ENCODE data around the gene BAHCC1.
A peak's percentile ranks its signal among the peaks of the same experiment; 100 is the strongest.

BAHCC1 gene

GRCh38 chr17:81368161-81369022, 26.9 kb upstream of the BAHCC1 start:
- no peak for DNase-seq

- DNase-seq = no peak
These were observed 25.0 kb upstream of the BAHCC1 start for GRCh38 chr17:81370294-81370693.

GRCh38 chr17:81371910-81372760, 23.1 kb upstream of the BAHCC1 start:
- DNase-seq = no peak

- DNase-seq = no peak
These were observed 21.6 kb upstream of the BAHCC1 start for GRCh38 chr17:81373536-81374160.

- DNase-seq = no peak
These were observed 20.4 kb upstream of the BAHCC1 start for GRCh38 chr17:81374890-81375289.

GRCh38 chr17:81376946-81377714, 18.1 kb upstream of the BAHCC1 start:
- no peak for DNase-seq

GRCh38 chr17:81378941-81379511, 16.2 kb upstream of the BAHCC1 start:
- no peak for DNase-seq

DNA sequence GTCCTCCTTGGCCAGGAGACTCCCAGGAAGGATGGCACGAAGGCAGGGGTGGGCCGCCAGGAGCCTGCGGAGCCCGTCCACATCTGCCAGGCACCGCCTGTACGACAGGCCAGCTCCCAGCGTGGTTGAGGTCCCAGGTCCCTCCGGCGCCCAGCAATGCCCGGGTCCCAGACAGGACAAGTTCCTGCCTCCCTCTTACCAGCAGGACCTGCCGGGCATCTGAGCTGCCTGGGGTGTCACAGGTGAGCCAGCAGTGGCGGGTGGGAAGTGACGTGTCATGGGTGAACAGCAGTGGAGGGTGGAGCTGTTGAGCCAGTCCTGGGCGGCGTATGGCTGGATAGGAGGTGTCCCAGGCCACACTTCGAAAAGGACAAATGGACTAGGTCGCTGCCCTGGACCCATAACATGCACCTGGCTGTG, 15.7 kb upstream of the BAHCC1 start:
- no peak for DNase-seq

- DNase-seq = no peak
These were observed 15.1 kb upstream of the BAHCC1 start for GRCh38 chr17:81380131-81380530.

DNA sequence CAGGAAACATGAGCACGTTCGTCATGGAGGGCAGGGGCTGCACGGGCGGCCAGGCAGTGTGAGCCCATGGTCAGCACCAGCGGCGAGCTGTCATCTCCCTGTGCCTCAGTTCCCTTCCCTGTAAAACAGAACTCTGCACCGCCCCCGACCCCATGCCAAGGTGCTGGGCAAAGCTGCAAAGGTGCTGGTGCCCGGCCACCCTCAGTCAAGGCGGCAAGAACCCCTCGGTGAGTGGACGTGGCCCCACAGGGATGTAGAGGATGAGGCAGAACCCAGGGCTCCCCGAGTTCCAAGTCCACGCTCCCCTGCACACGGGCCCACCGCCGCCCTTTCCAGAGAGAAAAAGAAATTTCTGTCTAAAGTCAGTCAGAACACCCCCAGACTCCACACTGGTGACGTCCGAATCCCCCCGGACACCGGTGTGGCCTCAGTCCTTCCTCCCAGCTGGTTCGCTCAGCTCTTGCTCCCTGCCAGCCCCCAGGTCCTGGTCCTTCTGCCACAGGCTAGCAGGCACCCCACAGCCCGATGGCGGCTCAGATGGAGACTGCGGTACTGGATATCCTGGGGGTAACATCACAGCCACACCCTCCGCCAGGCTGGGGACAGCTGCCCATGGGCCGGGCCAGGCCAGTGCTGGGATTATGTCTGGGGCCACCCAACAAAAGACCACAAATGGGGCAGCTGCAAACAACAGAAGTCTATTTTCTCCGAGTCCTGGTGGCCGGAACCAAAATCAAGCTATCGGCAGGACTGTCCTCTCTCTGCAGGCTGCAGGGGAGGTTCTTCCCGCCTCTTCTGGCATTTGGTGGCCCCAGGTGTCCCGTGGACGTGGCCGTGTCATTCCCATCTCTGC, 14.4 kb upstream of the BAHCC1 start:
- no peak for DNase-seq

DNA sequence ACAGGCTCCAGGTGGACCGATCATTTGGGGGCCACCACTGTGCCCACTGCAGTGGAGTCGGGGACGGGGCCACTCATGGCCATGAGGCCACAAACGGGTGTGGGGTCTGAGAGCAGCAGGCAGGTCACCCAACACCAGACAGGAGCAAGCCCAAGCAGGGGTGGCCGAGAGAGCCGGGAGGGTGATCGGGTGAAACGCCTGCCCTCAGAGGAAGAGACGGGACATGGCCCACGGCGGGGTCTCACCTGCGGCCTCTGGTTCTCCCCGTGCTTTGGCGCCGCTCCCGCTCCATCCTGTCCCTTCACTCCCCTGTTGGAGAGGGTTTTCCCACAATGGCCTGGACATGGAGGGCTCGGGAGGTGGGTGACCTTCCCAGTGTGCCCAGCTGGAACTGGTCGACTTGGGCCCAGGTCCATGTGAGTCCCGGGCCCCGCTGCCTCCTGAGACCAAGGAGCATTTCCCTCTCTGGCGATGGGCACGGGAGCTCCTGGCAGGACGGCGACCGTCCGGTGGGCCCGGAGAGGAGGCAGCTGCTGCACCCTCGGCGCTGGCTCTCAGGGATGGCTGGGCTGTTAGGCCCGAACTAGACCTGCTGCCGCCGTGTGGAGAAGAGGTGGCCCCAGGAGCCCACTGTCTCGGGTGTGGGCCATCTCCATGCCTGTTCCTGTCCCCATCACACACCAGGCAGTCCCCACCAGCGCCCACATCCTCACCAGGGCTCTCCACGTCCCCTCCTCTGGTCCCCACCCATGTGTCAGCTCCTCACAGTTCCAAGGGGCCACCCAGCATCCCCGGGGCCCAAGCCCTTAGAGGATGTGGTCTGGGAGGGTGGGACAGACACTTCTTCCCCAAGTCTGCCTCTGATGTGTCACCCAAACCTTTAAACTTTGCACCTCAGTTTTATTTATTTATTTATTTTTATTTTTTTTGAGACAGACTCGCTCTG, 13.4 kb upstream of the BAHCC1 start:
- DNase-seq = no peak

GRCh38 chr17:81382851-81383250, 12.4 kb upstream of the BAHCC1 start:
- DNase-seq = no peak

GRCh38 chr17:81383504-81384421, 11.5 kb upstream of the BAHCC1 start:
- no peak for DNase-seq

GRCh38 chr17:81384929-81385319, 10.3 kb upstream of the BAHCC1 start:
- DNase-seq = no peak

DNA sequence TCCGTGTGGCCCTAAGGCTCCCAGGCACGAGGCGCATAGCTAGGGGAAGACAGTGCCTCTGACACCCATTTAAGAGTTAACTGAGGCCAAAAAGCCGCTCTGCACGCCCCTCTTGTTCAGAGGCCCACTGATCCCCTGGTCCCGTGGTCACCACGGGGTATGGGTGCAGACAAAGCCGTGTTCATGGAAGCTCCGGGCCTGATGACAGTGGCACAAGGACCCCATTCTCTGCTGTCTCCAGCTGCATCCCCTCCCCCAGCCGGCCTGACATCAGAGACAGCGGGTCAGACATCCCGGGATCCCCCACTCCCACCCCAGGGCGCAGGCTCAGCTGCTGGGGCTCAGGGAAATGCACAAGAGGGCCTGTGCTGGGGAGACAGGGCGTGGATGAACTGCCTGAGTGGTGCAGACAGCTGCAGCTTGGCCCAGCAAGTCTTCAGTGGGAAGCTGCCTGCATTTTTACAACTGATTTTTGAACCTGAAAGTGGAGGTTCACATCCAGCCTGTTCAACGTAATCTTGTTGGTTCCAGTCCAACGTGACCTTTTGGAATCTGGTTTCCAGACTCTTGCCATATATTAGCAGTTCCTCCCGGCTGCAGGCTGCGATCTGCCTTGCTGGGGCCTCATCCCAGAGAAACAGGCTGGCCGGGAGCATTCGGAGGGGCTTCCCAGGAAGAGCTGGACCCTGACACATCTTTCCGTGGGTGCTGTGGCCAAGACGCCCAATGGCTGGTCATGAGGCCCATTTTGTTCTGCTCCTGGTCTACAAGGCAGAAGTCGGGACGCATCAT, 9.7 kb upstream of the BAHCC1 start:
- DNase-seq = no peak

DNA sequence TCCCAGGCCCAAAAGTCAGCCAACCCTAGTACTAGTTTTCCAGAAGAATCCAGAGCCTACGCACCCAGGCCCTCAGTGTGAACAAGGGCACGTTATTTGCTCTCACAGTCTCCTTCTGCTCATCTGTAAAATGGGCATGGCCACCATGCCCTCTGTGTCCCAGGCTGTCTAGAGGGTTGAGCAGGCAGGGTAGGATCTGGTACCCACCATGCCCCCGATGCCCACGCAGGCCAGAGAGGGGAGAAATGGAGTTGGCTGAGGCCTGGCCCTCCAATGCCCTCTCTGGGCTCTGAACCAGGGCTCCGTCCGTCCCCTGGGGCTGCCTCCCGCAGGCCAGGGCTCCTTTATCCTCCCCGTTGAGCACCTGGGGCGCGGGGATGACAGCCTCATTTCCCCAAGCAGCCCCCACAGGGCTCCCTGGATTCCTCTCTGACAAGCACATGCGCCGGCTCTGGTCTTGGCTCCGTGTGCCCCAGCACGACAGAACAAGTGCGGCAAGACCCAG, 9.1 kb upstream of the BAHCC1 start:
- no peak for DNase-seq

- peak in 1 of 2 donors; percentile 14 for DNase-seq
These were observed 8.6 kb upstream of the BAHCC1 start for GRCh38 chr17:81386646-81387099.

All from stimulated activated CD4-positive, alpha-beta T cell treated with anti-CD3 and anti-CD28 coated beads, Interleukin-2, amount 100 ng/mL, for 24 hours (primary cell).